ENCODE data around the gene TMEM72. TPM values are rescaled to one million over a fixed set of nuclear protein-coding genes. Genes with fewer than 3 reads are reported as not detected.

Gene TMEM72
- total and polyA plus RNA-seq, 2 experiments from 2014 or later = 0.13 TPM; not detected in 1

DNA sequence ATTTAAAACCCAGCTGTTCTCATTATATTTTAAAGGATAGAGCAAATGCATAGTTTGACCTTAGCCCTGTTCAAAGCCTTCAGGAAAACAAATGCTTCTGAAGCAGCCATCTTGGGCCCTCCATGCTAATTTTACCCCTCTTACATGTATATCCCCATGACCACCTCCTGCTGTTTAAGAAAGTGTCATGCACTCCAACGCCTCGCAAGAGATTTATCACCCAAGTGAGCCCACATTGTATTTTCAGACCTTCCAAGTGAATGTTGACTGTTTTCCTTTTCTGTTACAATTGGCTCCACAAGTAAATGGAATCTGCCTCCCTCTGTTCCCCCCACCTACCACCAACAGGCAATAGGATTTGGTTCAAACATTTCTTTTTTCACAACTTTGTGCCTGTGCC lies 5.3 kb downstream of the TMEM72 start:
- H3K79me2 ChIP-seq = no peaks in the 10 kb centered on the region
- no peak overlapping the region for H3K4me2 ChIP-seq
- DNase-seq (ENCODE audit: low spot score) = no peak
- no peaks in the 10 kb centered on the region for H4K20me1 ChIP-seq (ENCODE audit: insufficient read depth, poor library complexity, severe bottlenecking)
- no peak overlapping the region for H3K4me3 ChIP-seq
- H3K27me3 ChIP-seq = no peaks in the 10 kb centered on the region
- H3K36me3 ChIP-seq (replicated peaks; ENCODE audit: insufficient read depth, low read depth) = no peaks in the 10 kb centered on the region
- H3K27ac ChIP-seq = no peak overlapping the region
- peaks cover 9% of the 10 kb centered on the region for H3K4me1 ChIP-seq (ENCODE audit: insufficient read depth)
- H3K9me3 ChIP-seq (ENCODE audit: low read depth) = no peaks in the 10 kb centered on the region
- H2AFZ ChIP-seq = no peak overlapping the region
- no peaks in the 10 kb centered on the region for H3K9me2 ChIP-seq (replicated peaks; ENCODE audit: insufficient read depth)
- WGBS (ENCODE audit: low lambda C conversion rate, missing lambda C conversion rate) = 84% methylated on average over 2 of the region's 2 CpGs
- no peak for TF ChIP-seq EZH2phosphoT487 (IDR thresholded peaks at IDR 0.05; ENCODE audit: low read depth, severe bottlenecking, unreplicated experiment)
- TF ChIP-seq, protein P1, sequence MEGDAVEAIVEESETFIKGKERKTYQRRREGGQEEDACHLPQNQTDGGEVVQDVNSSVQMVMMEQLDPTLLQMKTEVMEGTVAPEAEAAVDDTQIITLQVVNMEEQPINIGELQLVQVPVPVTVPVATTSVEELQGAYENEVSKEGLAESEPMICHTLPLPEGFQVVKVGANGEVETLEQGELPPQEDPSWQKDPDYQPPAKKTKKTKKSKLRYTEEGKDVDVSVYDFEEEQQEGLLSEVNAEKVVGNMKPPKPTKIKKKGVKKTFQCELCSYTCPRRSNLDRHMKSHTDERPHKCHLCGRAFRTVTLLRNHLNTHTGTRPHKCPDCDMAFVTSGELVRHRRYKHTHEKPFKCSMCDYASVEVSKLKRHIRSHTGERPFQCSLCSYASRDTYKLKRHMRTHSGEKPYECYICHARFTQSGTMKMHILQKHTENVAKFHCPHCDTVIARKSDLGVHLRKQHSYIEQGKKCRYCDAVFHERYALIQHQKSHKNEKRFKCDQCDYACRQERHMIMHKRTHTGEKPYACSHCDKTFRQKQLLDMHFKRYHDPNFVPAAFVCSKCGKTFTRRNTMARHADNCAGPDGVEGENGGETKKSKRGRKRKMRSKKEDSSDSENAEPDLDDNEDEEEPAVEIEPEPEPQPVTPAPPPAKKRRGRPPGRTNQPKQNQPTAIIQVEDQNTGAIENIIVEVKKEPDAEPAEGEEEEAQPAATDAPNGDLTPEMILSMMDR (IDR thresholded peaks at IDR 0.05; ENCODE audit: poor library complexity) = no peak
- TF ChIP-seq EZH2 (IDR thresholded peaks at IDR 0.05; ENCODE audit: borderline replicate concordance) = no peak

DNA sequence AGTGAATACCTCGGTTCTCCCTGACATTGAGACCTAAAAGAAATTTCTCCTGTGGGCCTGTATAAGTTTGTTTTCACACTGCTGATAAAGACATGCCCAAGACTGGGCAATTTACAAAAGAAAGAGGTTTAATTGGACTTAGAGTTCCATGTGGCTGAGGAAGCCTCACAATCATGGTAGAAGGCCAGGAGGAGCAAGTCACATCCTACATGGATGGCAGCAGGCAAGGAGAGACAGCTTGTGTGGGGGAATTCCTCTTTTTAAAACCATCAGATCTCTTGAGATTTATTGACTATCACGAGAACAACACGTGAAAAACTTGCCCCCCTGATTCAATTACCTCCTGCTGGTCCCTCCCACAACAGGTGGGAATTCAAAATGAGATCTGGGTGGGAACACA lies 6.7 kb downstream of the TMEM72 start:
- H3K9me3 ChIP-seq (ENCODE audit: low read depth) = no peaks in the 10 kb centered on the region
- no peaks in the 10 kb centered on the region for H3K9me2 ChIP-seq (replicated peaks; ENCODE audit: insufficient read depth)
- no peaks in the 10 kb centered on the region for H3K36me3 ChIP-seq (replicated peaks; ENCODE audit: insufficient read depth, low read depth)
- DNase-seq (ENCODE audit: low spot score) = no peak
- no peak overlapping the region for H3K4me3 ChIP-seq
- TF ChIP-seq EZH2phosphoT487 (IDR thresholded peaks at IDR 0.05; ENCODE audit: low read depth, severe bottlenecking, unreplicated experiment) (no peak), EZH2 (IDR thresholded peaks at IDR 0.05; ENCODE audit: borderline replicate concordance) (no peak)
- TF ChIP-seq, protein P1 (IDR thresholded peaks at IDR 0.05; ENCODE audit: poor library complexity) = no peak
- no peak overlapping the region for H3K4me2 ChIP-seq
- H3K27me3 ChIP-seq = no peaks in the 10 kb centered on the region
- H3K79me2 ChIP-seq = no peaks in the 10 kb centered on the region
- H3K4me1 ChIP-seq (ENCODE audit: insufficient read depth) = peaks cover 5% of the 10 kb centered on the region
- no peak overlapping the region for H2AFZ ChIP-seq
- H4K20me1 ChIP-seq (ENCODE audit: insufficient read depth, poor library complexity, severe bottlenecking) = no peaks in the 10 kb centered on the region
- H3K27ac ChIP-seq = no peak overlapping the region
- WGBS (ENCODE audit: low lambda C conversion rate, missing lambda C conversion rate) = 89% methylated on average over 3 of the region's 3 CpGs

DNA sequence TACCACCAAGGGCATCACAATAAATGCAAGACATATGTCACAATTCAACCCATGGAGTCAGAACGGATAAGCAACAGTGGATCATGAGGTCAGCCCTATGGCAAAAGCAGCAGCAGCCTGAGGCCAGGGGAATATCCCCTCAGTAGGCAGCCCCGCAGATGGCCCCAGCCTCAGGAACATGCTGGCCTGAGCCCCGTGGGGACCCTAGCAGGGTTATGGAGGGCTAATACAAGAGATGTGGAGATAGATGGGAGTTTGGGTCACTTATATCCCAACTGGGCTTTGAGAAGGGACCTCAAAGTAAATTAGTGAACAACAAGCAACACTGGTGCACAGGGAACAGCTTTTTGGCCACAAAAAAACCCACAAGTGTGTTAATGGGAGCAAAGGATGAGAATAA lies 9.1 kb downstream of the TMEM72 start:
- DNase-seq (ENCODE audit: low spot score) = no peak
- TF ChIP-seq EZH2 (IDR thresholded peaks at IDR 0.05; ENCODE audit: borderline replicate concordance) (no peak), EZH2phosphoT487 (IDR thresholded peaks at IDR 0.05; ENCODE audit: low read depth, severe bottlenecking, unreplicated experiment) (no peak)
- TF ChIP-seq, protein P1 (IDR thresholded peaks at IDR 0.05; ENCODE audit: poor library complexity) = no peak
- WGBS (ENCODE audit: low lambda C conversion rate, missing lambda C conversion rate) = 91% methylated on average over 3 of the region's 3 CpGs

DNA sequence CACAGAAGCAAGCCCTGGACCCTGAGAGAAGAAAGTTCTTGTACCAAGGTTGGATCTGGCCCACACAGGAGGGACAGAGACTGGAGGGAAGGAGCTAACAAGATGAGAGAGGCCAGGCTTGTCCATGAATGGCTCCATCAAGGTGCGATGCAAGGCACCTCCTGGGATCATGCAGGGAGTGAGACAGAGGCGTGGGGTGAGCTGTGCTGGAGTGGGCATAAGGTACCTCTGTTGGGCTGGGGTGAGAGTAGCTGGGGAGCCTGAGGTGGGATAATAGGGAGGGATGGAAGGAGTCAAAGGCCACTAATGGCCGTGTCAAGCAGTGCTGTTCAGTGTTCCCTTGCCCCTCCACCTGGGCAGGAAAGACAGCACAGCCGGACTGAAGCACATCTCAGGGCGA lies 9.9 kb downstream of the TMEM72 start:
- no peak for DNase-seq (ENCODE audit: low spot score)
- Histone ChIP-seq H3K36me3 (replicated peaks; ENCODE audit: insufficient read depth, low read depth) (no peaks in the 10 kb centered on the region), H3K4me1 (ENCODE audit: insufficient read depth) (no peaks in the 10 kb centered on the region), H3K4me3 (no peak overlapping the region), H3K9me3 (ENCODE audit: low read depth) (no peaks in the 10 kb centered on the region), H3K27ac (no peak overlapping the region), H4K20me1 (ENCODE audit: insufficient read depth, poor library complexity, severe bottlenecking) (no peaks in the 10 kb centered on the region), H3K27me3 (no peaks in the 10 kb centered on the region), H3K79me2 (no peaks in the 10 kb centered on the region), H2AFZ (no peak overlapping the region), H3K4me2 (no peak overlapping the region), H3K9me2 (replicated peaks; ENCODE audit: insufficient read depth) (no peaks in the 10 kb centered on the region)
- TF ChIP-seq EZH2phosphoT487 (IDR thresholded peaks at IDR 0.05; ENCODE audit: low read depth, severe bottlenecking, unreplicated experiment) (no peak), EZH2 (IDR thresholded peaks at IDR 0.05; ENCODE audit: borderline replicate concordance) (no peak)
- TF ChIP-seq, protein P1 (IDR thresholded peaks at IDR 0.05; ENCODE audit: poor library complexity) = no peak
- WGBS (ENCODE audit: low lambda C conversion rate, missing lambda C conversion rate) = 96% methylated on average over 5 of the region's 5 CpGs

More for the DNA sequence above, 9.1 kb downstream of the TMEM72 start:
- H3K27me3 ChIP-seq = no peaks in the 10 kb centered on the region
- H4K20me1 ChIP-seq (ENCODE audit: insufficient read depth, poor library complexity, severe bottlenecking) = no peaks in the 10 kb centered on the region
- H3K79me2 ChIP-seq = no peaks in the 10 kb centered on the region
- no peaks in the 10 kb centered on the region for H3K9me3 ChIP-seq (ENCODE audit: low read depth)
- H3K4me2 ChIP-seq = no peak overlapping the region
- no peak overlapping the region for H2AFZ ChIP-seq
- H3K4me3 ChIP-seq = no peak overlapping the region
- no peaks in the 10 kb centered on the region for H3K9me2 ChIP-seq (replicated peaks; ENCODE audit: insufficient read depth)
- H3K36me3 ChIP-seq (replicated peaks; ENCODE audit: insufficient read depth, low read depth) = no peaks in the 10 kb centered on the region
- H3K27ac ChIP-seq = no peak overlapping the region
- no peaks in the 10 kb centered on the region for H3K4me1 ChIP-seq (ENCODE audit: insufficient read depth)

Data from hepatocyte (in vitro differentiated cells).